Astrocyte (in vitro differentiated cells and primary cell): Measurements from ENCODE around the gene SLC13A1.

ENCODE experiments used
- CTCF ChIP-seq: IDR thresholded peaks from 2 replicates; pipeline ENCODE4 v1.5.1; 2011; ENCODE audit warnings: low read depth, mild to moderate bottlenecking, inconsistent platforms, low read length, moderate library complexity; ENCODE audit not compliant: insufficient read depth
- EZH2 ChIP-seq: IDR thresholded peaks from 2 replicates; pipeline ENCODE4 v1.6.1; 2012; ENCODE audit warnings: mild to moderate bottlenecking, low read length, inconsistent platforms; ENCODE audit not compliant: insufficient read depth

- TF ChIP-seq CTCF (no peak), EZH2 (no peak)
These were observed 86.9 kb downstream of the SLC13A1 start for GRCh38 chr7:123112833-123113232.
